HK-2 (cell line): ENCODE measurements around the gene RPL13A.

Experiments used
- DNase-seq: peaks from one replicate; pipeline ENCODE4 v3.0.0-alpha.2; 2018; ENCODE audit not compliant: unreplicated experiment

The RPL13A gene

DNA sequence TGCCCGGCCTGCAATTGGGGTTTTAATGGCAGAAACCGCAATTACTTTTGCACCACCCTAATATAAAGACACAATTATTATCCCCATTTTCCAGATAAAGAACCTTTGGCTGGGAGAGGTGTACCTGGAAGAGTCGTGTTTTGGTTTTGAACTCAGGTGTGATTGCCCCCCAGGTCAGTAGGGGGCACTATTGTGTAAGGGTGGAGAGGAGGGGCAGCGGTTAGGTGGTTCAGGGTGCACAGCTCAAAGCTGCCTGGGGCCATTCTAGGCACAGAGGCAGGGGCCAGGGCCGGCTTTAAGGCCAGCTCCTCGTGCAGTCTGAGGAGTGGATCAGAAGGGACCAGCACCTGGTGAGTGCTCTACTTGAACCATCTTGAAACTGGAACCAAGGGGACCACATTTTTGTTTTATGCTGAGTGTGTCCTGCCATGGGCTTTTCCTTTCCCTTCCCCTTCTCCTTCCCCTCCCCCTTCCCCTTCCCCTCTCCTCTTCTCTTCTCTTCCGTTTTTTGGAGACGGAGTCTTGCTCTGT lies 19.2 kb downstream of the RPL13A start:
- DNase-seq, result peak; percentile 67

- no peak for DNase-seq
These were observed 20.5 kb downstream of the RPL13A start for GRCh38 chr19:49507803-49508494.

- peak; percentile 23 for DNase-seq
These were observed 25.8 kb downstream of the RPL13A start for GRCh38 chr19:49512970-49513745.

GRCh38 chr19:49513746-49514118 lies 26.3 kb downstream of the RPL13A start:
- DNase-seq, result no peak

DNA sequence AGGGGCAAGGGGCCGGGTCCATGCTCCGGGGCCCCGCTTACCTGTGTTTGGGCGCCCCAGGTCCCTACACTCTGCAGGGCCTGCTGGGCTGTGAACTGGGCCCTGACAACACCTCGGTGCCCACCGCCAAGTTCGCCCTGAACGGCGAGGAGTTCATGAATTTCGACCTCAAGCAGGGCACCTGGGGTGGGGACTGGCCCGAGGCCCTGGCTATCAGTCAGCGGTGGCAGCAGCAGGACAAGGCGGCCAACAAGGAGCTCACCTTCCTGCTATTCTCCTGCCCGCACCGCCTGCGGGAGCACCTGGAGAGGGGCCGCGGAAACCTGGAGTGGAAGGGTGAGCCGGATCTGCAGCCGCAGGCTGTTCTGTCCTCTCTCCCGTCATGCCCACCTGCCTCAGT lies 26.7 kb downstream of the RPL13A start:
- no peak for DNase-seq

DNA sequence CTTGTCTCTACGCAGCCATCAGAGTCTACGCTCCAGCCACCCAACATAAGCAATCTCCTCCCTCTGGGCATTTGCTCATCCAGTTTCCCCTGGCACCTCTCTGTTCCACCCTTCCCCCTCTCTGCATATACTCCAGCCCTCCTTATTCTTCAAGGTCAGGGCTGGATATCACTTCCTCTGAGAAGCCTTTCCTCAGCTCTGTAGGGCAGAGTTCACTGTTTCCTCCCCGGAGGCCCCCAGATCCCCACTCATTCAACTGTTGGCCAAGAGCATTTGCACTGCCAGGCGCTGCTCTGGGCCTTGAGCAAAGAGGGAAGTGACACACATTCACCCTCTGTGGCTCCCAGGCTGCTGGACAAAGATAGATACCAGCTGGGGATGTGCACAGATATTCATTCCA lies 28.4 kb downstream of the RPL13A start:
- DNase-seq, result no peak

DNA sequence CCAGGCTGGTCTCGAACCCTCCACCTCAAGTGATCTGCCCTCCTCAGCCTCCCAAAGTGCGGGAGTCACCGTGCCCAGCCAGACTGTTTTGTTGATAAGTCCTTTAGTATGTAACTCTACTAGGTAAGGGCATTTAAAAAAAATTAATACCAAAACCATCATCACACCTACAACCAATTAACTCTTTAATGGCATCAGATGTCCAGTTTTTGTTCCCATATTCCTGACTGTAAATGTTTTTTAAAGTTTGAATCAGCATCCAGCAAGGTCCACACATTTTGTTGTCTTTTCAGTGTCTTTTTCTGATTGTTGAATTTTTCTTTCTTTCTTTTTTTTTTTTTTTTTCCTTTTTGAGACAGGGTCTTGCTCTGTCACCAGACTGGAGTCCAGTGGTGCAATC lies 30.6 kb downstream of the RPL13A start:
- DNase-seq, result no peak

- no peak for DNase-seq
These were observed 33.4 kb downstream of the RPL13A start for GRCh38 chr19:49520705-49521319.

DNA sequence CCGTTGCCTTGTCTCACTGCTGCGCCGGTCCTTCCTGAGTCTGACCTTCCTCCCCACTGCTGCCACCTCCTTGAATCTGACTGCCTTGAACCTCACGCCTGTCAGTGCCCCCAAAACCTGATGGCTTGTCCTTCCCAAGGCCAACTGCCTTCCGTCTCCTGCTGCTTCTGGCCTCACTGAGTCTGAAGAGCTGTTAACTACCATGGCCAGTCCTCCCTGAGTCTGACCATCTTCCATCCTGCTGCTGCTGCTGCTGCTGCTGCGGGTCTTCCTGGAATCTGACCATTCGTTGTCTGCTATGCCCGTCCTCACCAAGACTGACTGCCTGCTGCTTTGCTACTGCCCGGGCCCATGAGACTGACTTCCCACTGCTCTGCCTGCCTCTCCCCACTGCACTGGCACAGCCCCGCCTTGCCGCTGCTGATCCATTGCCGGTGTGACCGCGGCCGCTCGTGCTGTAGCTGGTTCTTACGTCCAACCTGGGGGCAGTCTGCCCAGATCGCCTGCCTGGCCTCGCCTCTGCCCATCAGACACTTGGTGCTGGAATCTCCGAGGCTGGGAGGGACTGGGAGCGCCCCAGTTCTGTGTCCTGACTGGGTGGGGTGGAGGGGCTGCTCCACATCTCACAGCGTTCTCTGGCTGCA lies 37.5 kb downstream of the RPL13A start:
- DNase-seq, result no peak

DNA sequence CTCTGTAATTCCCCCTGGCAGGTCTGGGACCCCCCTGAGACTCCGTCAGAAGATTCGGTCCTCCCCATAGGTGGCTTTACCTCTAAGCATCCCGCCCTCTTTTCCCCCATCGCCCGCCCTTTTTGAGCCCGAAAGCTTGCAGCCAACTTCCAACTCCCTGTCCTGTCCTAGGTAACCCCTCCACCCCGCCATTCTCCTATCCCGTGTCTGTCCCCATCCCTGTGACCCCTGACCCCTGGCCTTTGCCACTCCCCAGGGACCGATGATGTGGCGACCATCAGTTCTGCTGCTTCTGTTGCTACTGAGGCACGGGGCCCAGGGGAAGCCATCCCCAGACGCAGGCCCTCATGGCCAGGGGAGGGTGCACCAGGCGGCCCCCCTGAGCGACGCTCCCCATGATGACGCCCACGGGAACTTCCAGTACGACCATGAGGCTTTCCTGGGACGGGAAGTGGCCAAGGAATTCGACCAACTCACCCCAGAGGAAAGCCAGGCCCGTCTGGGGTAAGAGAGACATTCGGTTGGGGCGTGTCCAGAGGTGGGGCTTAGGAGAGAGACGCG lies 40.9 kb downstream of the RPL13A start:
- no peak for DNase-seq

DNA sequence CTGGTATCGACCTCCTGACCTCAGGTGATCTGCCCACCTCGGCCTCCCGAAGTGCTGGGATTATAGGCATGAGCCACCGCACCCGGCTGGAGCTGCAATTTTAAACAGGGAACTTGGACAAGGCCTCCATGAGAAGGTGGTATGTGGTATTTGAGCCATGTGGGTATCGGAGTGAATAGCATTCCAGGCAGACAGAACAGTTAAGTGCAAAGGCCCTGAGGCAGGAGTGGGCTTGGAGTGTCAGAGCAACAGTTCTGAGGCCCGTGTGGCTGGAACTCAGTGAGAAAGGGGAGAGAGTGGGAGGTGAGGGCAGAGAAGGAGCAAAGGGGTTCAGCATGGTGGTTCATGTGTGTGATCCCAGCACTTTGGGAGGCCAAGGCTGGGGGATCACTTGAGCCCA lies 43.3 kb downstream of the RPL13A start:
- no peak for DNase-seq

- DNase-seq, result no peak
These were observed 46.4 kb downstream of the RPL13A start for GRCh38 chr19:49533551-49534488.

DNA sequence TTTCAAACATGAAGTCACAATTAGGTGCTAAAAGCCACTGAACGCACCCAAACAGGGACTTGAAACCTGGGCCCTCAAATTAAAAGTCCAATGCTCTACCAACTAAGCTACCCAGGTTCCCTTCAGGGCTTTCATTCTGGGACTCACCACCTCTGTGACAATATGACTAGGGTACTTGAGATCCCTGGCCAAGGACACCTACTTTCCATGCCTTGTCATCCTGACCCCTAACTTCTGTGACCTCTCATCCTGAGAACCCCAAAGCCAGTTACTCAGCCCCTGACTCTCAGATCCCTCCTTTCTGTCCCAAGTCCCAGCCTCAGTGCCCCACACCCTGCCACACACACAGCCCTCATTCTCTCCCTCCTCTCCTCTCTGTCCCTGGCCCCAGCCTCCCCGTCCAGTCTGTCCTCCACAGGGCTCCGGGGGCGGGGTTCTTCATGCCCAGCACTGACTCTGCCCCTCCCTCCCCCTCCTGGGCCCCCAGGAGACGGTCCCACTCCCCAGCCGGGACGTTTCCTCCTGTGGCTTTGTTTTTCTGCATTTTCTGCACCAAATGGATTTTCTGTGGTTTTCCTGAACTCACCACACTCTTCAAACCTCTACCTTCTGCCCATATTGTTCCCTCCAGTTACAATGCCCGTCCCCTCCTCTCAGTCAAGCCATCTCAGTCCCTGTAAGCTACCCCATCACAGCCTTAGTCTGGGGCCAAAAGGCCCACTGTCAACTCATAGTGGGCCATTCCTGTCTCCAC lies 47.4 kb downstream of the RPL13A start:
- DNase-seq, result no peak

DNA sequence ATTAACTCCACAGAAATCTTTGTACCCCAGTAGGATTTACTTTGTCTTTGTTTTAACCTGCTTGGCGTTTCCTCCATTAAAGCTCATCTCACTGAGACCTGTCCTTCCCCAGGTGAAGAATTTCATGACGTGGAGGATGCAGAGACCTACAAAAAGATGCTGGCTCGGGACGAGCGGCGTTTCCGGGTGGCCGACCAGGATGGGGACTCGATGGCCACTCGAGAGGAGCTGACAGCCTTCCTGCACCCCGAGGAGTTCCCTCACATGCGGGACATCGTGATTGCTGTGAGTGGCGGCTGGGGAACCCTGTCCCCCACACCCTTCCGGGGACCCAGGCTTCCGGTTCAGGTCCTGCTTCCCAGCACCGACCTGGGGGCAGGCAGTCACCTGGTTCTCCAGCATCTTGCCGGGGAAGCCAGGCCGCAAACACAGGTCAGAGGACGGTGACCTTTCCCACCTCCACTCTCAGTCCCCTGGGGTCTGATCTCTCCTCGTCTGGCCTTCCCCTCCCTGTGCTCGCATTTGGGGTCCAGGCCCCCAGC lies 49.6 kb downstream of the RPL13A start:
- no peak for DNase-seq

- no peak for DNase-seq
These were observed 51.2 kb downstream of the RPL13A start for GRCh38 chr19:49538643-49539042.

DNA sequence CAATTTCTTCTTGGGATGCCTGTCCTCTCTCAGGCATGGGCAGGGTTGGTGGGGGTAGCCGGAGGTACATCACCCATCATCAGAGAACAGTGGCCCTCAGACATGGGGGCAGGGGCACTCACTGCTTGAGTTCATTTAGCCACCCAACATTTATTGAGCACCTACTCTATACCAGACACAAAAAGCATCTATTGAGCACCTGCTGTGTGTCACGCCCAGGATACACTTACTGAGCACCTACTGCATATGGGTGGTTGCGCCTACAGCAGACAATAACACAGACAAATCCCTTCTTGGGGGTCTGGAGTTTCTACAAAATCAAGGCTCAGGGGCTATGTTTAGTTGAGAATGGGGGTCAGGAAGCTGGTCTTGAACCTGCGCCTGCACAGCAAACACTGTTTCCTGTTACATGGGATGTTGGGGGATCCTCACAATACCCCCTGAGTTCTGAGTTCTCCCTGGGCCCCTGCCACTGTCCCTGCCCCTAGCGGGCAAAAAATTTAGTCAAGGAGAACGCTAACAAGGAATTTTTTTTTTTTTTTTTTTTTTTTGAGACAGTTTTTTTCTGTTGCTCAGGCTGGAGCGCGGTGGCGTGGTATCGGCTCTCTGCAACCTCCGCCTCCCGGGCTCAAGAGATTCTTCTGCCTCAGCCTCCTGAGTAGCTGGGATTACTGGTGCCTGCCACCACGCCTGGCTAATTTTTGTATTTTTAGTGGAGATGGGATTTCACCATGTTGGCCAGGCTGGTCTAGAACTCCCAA lies 52.0 kb downstream of the RPL13A start:
- no peak for DNase-seq
